ENCODE results near the gene COL4A2. TPM values are rescaled to one million over a fixed set of nuclear protein-coding genes. Genes with fewer than 3 reads are reported as not detected.

Gene COL4A2
- polyA plus RNA-seq, 2 of the 4 experiments (the other 2 are of a cell fraction) = 46.9 to 119 TPM

GRCh38 chr13:110561344-110562035 lies 254.4 kb downstream of the COL4A2 start, which contains the start of gene RAB20:
RAB20 (minus strand) TSS chr13:110561722; CDS start chr13:110561519, 203 bp downstream.
- Histone ChIP-seq H3K9me3 (no peaks in the 10 kb centered on the region), H3K27ac (peak within 1 kb of the TSS; percentile 66 to 81), H3K4me3 (peak within 1 kb of the TSS; percentile 71), H3K4me1 (no peaks in the 10 kb centered on the region), H3K4me2 (peak within 1 kb of the TSS; percentile 73)
- no peak for FAIRE-seq
- ChIA-PET CTCF (interaction anchor here (0.5 to 1.2 kb wide), 4 partner anchors 9 to 105 kb away, joined by 3 to 5 read pairs (median 3); no protein-coding TSS in a partner anchor), POLR2A (interaction anchor here (0.6 to 1.2 kb wide), 4 partner anchors 52 to 154 kb away, joined by 3 to 5 read pairs (median 4); no protein-coding TSS in a partner anchor)
- TF ChIP-seq NFE2L2 (conservative IDR thresholded peaks at IDR 0.05; ENCODE audit: low read length) = no peak
- TF ChIP-seq BHLHE40 (IDR thresholded peaks at IDR 0.05; ENCODE audit: low read depth, low read length) = no peak
- no peak for TF ChIP-seq CBX2 (IDR thresholded peaks at IDR 0.05; ENCODE audit: borderline replicate concordance, low read depth)
- TF ChIP-seq KDM5A (IDR thresholded peaks at IDR 0.05) = no peak
- no peak for TF ChIP-seq ZSCAN20 (CRISPR knock-in tag; IDR thresholded peaks at IDR 0.05)
- no peak for TF ChIP-seq RAD21 (conservative IDR thresholded peaks at IDR 0.05 in 1 of 2, IDR thresholded peaks at IDR 0.05 in 1 of 2)
- no peak for TF ChIP-seq CHD2 (IDR thresholded peaks at IDR 0.05; ENCODE audit: low read length, partially characterized antibody)
- no peak for TF ChIP-seq JUN (IDR thresholded peaks at IDR 0.05)
- 0 out of 2 replicates have a peak, but pooled peaks have one; percentile 27 for TF ChIP-seq E2F6 (IDR thresholded peaks at IDR 0.05; ENCODE audit: borderline replicate concordance, low read depth)
- TF ChIP-seq ZC3H11A (IDR thresholded peaks at IDR 0.05) = no peak
- TF ChIP-seq ELK1 (IDR thresholded peaks at IDR 0.05; ENCODE audit: low read depth, low read length) = no peak
- TF ChIP-seq REST (IDR thresholded peaks at IDR 0.05) = no peak
- no peak for TF ChIP-seq GATA3 (IDR thresholded peaks at IDR 0.05; ENCODE audit: borderline replicate concordance)
- TF ChIP-seq ZNF302 (CRISPR knock-in tag; IDR thresholded peaks at IDR 0.05) = no peak
- TF ChIP-seq, protein P1, sequence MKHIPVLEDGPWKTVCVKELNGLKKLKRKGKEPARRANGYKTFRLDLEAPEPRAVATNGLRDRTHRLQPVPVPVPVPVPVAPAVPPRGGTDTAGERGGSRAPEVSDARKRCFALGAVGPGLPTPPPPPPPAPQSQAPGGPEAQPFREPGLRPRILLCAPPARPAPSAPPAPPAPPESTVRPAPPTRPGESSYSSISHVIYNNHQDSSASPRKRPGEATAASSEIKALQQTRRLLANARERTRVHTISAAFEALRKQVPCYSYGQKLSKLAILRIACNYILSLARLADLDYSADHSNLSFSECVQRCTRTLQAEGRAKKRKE (CRISPR knock-in tag; IDR thresholded peaks at IDR 0.05; ENCODE audit: low read depth) = no peak
- no peak for TF ChIP-seq ZFP36 (IDR thresholded peaks at IDR 0.05; ENCODE audit: borderline replicate concordance, partially characterized antibody)
- no peak for TF ChIP-seq POLR2AphosphoS2 (conservative IDR thresholded peaks at IDR 0.05; ENCODE audit: low read length)
- TF ChIP-seq HOXA7 (CRISPR knock-in tag; IDR thresholded peaks at IDR 0.05) = no peak
- no peak for TF ChIP-seq MYC (IDR thresholded peaks at IDR 0.05; ENCODE audit: borderline replicate concordance, low read length)
- no peak for TF ChIP-seq NR3C1 (IDR thresholded peaks at IDR 0.05)
- no peak for TF ChIP-seq RFX5 (IDR thresholded peaks at IDR 0.05)
- TF ChIP-seq CHD4 (IDR thresholded peaks at IDR 0.05; ENCODE audit: borderline replicate concordance) = no peak
- TF ChIP-seq FOXS1 (CRISPR knock-in tag; IDR thresholded peaks at IDR 0.05) = no peak
- TF ChIP-seq MAX (IDR thresholded peaks at IDR 0.05) = peak; percentile 30; the same call in 1 of the 2 replicates
- TF ChIP-seq NPAS2 (CRISPR knock-in tag; IDR thresholded peaks at IDR 0.05; ENCODE audit: borderline replicate concordance) = no peak
- TF ChIP-seq FOSB (CRISPR knock-in tag; IDR thresholded peaks at IDR 0.05) = no peak
- TF ChIP-seq JUNB (IDR thresholded peaks at IDR 0.05) = no peak
- TF ChIP-seq CEBPB (IDR thresholded peaks at IDR 0.05) = peak; percentile 39 to 73; a peak in 3 of 4 replicates
- TF ChIP-seq HOXB13 (CRISPR knock-in tag; IDR thresholded peaks at IDR 0.05; ENCODE audit: low read depth) = no peak
- TF ChIP-seq, protein P2, sequence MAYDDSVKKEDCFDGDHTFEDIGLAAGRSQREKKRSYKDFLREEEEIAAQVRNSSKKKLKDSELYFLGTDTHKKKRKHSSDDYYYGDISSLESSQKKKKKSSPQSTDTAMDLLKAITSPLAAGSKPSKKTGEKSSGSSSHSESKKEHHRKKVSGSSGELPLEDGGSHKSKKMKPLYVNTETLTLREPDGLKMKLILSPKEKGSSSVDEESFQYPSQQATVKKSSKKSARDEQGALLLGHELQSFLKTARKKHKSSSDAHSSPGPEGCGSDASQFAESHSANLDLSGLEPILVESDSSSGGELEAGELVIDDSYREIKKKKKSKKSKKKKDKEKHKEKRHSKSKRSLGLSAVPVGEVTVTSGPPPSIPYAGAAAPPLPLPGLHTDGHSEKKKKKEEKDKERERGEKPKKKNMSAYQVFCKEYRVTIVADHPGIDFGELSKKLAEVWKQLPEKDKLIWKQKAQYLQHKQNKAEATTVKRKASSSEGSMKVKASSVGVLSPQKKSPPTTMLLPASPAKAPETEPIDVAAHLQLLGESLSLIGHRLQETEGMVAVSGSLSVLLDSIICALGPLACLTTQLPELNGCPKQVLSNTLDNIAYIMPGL (CRISPR knock-in tag; IDR thresholded peaks at IDR 0.05; ENCODE audit: borderline replicate concordance) = no peak
- 0 out of 2 replicates have a peak, but pooled peaks have one; percentile 78 for TF ChIP-seq HDAC2 (IDR thresholded peaks at IDR 0.05)
- no peak for TF ChIP-seq ESRRA (IDR thresholded peaks at IDR 0.05; ENCODE audit: borderline replicate concordance, low read length)
- ATAC-seq = peak; percentile 77 to 81
- DNase-seq (ENCODE audit: low read depth in 1 of 2, low spot score in 1 of 2) = peak; percentile 45 to 50
- 3% methylated on average over 22 of the region's 79 CpGs for WGBS (ENCODE audit: missing lambda C conversion rate)
